Stimulated activated CD4-positive, alpha-beta T cell treated with anti-CD3 and anti-CD28 coated beads, Interleukin-12 subunit alpha, Interleukin-12 subunit beta, amount 100 ng/mL, for 24 hours (primary cell): ENCODE results near the gene IL15.

Experiments
- DNase-seq, 2 experiments: peaks; one replicate each; pipeline ENCODE4 v3.0.0-alpha.2; 2020; ENCODE audit warnings: low read depth in 2 of 2

IL15 gene

GRCh38 chr4:141771889-141772830 lies 135.8 kb downstream of the IL15 start:
- DNase-seq = no peak

GRCh38 chr4:141772838-141773237 lies 136.5 kb downstream of the IL15 start:
- DNase-seq = no peak

- no peak for DNase-seq
Measured at GRCh38 chr4:141782205-141782604, 145.8 kb downstream of the IL15 start.
